Activated CD4-positive, alpha-beta T cell treated with anti-CD3 and anti-CD28 coated beads, Interleukin-2, amount 10 ng/mL, durations not matched to agents 24 days and 14 days (primary cell): ENCODE results near the gene TMEM72. TPM values are rescaled to one million over a fixed set of nuclear protein-coding genes. Genes with fewer than 3 reads are reported as not detected.

Experiments
- DNase-seq: peaks from one replicate; pipeline ENCODE4 v3.0.0; 2022
- H3K27ac Mint-ChIP-seq: one replicate; pipeline ENCODE4 v1.8.0; 2022; ENCODE audit warnings: mild to moderate bottlenecking, mixed read lengths
- H3K27me3 Mint-ChIP-seq: one replicate; pipeline ENCODE4 v1.8.0; 2022; ENCODE audit warnings: mixed read lengths
- H3K36me3 Mint-ChIP-seq: one replicate; pipeline ENCODE4 v1.8.0; 2022; ENCODE audit warnings: low read depth, mild to moderate bottlenecking, mixed read lengths
- H3K4me1 Mint-ChIP-seq: one replicate; pipeline ENCODE4 v1.8.0; 2021; ENCODE audit warnings: mixed read lengths
- H3K4me3 Mint-ChIP-seq: one replicate; pipeline ENCODE4 v1.8.0; 2022; ENCODE audit warnings: mild to moderate bottlenecking, moderate library complexity, mixed read lengths
- H3K9me3 Mint-ChIP-seq: one replicate; pipeline ENCODE4 v1.8.0; 2021; ENCODE audit warnings: mixed read lengths
- intact Hi-C: fragments of 100-400 bp; cut with micrococcal nuclease; formaldehyde crosslinking; loops from one replicate; pipeline ENCODE4 v1.15.1; 2023
- total RNA-seq: library from RNA; stranded (reverse); gene quantifications from 2 replicates; pipeline ENCODE4 v1.2.3, GENCODE V29; 2022

The TMEM72 gene
- total RNA-seq, 1 donor from 2014 or later = not detected

DNA sequence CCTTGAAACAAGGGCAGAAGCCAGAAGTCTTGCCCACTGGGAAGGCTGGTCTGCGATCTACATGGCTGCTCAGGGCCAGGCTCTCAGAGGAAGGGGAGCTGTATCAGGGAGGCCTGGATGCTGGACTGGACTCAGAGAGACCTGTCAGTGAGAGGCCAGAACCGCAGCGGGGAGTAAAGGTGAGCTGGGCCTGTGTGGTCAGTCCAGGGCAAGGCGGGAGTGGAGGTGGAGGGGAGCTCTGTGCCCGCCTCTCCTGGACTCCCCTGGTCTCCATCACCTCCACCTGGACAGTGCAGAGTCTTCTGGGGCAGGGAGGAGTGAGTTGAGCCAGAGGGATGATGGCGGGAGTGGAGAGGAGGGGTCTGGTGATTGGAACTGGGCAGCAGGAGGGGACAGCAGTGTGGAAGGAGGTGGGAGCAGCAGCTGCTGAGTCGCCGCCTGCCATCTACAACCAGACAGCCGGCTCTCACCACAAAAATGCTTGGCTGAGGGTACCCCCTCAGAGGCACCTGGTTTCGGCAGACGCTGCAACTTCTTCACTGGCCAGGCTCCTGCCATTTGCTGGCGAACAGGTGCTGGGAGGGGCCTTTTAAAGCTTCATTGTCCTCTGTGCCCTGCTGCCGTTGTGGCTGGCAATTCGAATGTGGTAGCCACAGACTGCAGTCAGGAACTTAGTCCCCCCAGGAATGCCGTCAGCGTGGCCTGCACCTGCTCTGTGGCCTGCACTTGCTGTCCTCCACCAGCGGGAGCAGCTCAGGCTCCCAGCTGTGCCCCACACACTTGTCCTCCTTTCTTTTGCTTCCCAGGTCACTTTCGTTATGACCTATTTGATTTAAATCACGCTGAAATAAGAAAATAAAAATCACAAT, 52.0 kb downstream of the TMEM72 start:
- no peak overlapping the region for H3K27ac Mint-ChIP-seq
- H3K4me3 Mint-ChIP-seq = no peak overlapping the region
- H3K4me1 Mint-ChIP-seq = peaks cover 32% of the 10 kb centered on the region
- no peaks in the 10 kb centered on the region for H3K27me3 Mint-ChIP-seq
- H3K9me3 Mint-ChIP-seq = no peaks in the 10 kb centered on the region
- H3K36me3 Mint-ChIP-seq = no peaks in the 10 kb centered on the region
- intact Hi-C loops = no loop called here
- no peak for DNase-seq

DNA sequence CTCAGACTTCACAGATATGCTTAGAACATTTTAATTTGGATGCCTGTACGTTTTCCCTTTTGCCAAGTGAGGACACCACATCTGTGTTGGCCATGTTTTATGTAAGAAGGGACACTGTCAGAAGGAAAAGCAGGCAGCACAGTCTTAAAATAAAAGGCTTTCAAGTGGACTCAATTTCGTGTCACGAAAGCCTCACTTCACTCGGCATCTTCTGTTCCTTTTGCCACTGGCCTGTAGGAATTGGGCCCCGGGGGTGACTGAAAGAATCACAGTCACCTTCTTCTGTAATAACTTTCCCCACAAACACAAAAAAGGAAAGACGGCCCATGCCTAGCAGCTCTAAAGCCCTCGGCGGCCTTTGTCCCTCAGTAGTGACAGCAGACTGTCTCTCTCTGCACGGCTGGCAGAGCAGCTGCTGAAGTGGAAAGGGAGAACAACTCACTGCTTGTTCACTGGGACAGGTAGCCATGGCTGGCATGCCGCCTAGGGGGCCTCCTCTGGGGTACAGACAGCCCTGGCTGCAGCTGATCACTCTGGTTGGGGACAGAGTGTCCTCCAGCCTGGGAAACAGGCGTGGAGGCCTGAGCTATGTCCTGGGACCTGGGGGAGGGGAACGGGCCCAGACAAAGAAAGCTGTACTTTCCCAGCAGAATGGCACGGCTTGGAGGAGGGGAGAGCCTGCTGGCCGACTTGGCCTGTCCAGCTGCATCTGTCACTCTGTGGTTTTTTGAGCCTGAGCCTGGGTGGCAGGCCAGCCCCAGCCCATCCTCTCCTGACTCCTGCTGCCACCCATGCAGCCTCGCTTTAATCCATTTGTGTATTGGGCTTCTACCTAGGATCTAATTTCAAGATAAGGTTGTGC, 52.9 kb downstream of the TMEM72 start:
- no peaks in the 10 kb centered on the region for H3K27me3 Mint-ChIP-seq
- intact Hi-C loops = no loop called here
- no peak for DNase-seq
- H3K27ac Mint-ChIP-seq = no peak overlapping the region
- no peaks in the 10 kb centered on the region for H3K36me3 Mint-ChIP-seq
- H3K4me1 Mint-ChIP-seq = peaks cover 32% of the 10 kb centered on the region
- H3K4me3 Mint-ChIP-seq = no peak overlapping the region
- no peaks in the 10 kb centered on the region for H3K9me3 Mint-ChIP-seq

DNA sequence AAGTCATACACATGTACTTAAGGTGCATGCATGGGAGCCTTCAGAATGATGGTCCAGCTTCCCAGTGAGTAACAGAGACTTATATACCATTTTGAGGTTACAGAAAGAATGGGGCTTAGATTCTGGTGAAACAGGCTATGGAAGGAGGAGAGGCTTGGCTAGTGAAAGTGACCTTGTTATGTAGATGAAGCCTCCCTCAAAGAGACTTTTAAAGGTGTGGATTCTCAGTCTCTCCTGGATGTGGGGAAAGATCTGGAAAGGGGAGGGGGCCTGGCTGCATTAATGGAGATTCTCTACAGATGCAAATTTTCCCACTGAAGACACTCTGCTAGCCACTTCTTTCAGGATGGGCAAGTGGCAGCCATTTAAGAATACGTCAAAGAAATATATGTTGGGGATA, 54.0 kb downstream of the TMEM72 start:
- H3K4me1 Mint-ChIP-seq = peaks cover 36% of the 10 kb centered on the region
- H3K27me3 Mint-ChIP-seq = no peaks in the 10 kb centered on the region
- intact Hi-C loops = no loop called here
- H3K9me3 Mint-ChIP-seq = no peaks in the 10 kb centered on the region
- no peak for DNase-seq
- no peak overlapping the region for H3K4me3 Mint-ChIP-seq
- no peaks in the 10 kb centered on the region for H3K36me3 Mint-ChIP-seq
- H3K27ac Mint-ChIP-seq = no peak overlapping the region

DNA sequence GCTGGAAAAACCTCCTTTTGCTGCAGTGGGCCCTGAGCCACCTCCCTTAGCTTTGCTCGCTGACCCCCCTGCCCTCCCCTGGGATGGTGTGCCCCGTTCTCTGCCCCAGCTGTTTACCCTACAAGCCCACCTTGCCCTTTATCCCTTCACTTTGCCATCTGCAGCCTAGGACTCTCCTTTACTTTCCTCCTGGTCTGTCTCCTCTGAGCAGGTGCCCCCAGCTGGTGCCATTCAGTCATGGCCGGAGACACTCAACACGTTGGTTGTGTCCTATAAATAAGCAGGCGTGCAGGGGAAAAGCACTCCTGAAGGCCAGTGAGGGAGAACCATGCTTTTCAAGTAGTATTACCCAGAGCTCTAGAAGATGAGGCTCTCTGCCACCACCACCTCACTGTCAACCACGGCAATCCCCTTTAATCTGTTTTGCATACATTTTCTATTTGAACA, 54.5 kb downstream of the TMEM72 start:
- Mint-ChIP-seq H3K4me3 (peak overlapping the region; percentile 37), H3K9me3 (no peaks in the 10 kb centered on the region), H3K36me3 (no peaks in the 10 kb centered on the region), H3K4me1 (peaks cover 36% of the 10 kb centered on the region), H3K27me3 (no peaks in the 10 kb centered on the region), H3K27ac (peak overlapping the region; percentile 65)
- intact Hi-C loops = no loop called here
- no peak for DNase-seq

DNA sequence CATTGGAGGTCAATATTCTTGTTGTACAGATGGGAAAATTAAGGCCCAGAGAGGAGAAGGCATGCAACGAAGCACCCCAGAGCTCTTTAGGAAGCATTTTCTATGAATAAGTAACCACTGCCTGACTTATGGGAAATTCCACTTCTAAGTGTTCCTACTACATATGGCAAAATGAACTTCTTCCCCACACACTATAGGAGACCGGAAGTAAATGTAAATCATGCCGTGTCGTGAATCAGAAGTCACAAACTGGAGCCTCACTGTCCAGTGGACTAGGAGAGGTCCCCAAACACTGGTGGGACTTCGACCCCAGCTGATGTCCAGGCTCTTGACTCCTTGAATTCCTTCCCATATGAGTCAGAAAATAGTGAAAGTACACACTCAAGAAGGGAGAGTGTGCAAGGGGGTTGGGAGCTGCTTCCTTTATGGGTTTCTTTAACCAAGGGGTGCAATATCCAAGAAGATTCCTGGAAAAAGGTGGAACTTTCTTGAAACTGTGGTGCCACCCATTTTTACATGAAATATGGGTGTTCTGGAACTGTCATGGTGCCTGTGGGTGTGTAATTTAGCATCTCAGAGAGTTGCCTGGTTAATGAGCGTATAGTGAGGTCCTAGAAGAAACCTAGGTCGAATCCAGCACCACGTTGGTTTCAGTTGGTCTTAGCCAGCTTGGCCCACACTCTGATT, 55.1 kb downstream of the TMEM72 start:
- Mint-ChIP-seq H3K4me3 (peak overlapping the region; percentile 37), H3K4me1 (peaks cover 36% of the 10 kb centered on the region), H3K27me3 (no peaks in the 10 kb centered on the region), H3K9me3 (no peaks in the 10 kb centered on the region), H3K36me3 (no peaks in the 10 kb centered on the region), H3K27ac (peak overlapping the region; percentile 65)
- intact Hi-C loops = no loop called here
- DNase-seq = no peak

DNA sequence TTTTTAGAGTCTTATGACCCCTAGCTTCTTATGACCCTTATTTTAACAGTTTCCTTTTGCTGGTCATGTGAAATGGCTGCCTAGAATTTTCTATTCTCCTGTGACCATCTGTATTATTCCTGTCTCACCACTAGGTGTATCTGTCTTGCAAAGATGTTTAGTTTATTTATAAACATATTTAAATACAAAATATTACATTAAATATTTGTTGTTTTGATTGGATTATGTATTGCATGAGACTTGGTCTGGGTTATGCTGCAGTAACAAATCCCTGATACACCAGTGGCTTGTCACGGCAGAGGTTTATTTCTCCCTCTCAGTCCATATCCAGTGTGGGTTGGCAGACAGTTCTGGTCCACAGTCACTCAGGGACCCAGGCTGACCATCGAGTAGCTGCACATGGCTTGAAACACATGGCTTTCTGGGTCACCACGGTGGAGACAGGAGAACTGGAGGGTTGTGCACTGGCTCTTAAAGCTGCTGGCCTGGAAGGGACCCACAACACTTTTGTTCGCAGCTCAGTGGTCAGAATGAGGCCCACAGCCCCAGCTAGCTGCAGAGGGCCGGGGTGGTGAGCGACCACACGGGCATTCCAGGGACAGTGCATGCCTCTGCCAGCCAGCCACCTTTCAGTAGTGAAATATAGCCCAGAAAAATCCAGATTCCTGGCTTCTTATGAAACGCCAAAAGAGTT, 55.8 kb downstream of the TMEM72 start:
- Mint-ChIP-seq H3K4me3 (no peak overlapping the region), H3K36me3 (no peaks in the 10 kb centered on the region), H3K4me1 (peaks cover 36% of the 10 kb centered on the region), H3K27ac (no peak overlapping the region), H3K9me3 (no peaks in the 10 kb centered on the region), H3K27me3 (no peaks in the 10 kb centered on the region)
- no peak for DNase-seq
- intact Hi-C loops = no loop called here

DNA sequence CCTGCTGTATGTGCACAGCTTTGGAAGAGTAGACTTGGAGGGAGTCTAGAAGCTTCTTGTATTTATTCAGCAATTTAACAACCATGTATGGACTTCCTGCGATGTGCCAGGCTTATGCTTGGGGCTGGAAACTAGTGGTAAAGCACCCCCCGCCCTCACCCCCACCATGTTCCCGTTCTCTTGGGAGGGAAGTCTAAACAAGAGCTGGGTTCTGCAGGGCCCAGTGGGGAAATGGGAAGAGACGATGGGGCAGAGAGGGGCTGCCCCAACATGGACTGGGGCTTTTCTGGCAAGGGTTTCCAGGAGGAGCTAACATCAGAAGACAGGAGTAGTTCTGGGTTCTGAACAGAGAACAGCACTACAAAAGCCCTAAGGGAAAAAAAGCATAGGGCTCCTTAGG, 56.5 kb downstream of the TMEM72 start:
- intact Hi-C loops = no loop called here
- no peaks in the 10 kb centered on the region for H3K9me3 Mint-ChIP-seq
- H3K27me3 Mint-ChIP-seq = no peaks in the 10 kb centered on the region
- peak overlapping the region; percentile 56 for H3K4me3 Mint-ChIP-seq
- peaks cover 36% of the 10 kb centered on the region for H3K4me1 Mint-ChIP-seq
- H3K27ac Mint-ChIP-seq = peak overlapping the region; percentile 45
- no peak for DNase-seq
- no peaks in the 10 kb centered on the region for H3K36me3 Mint-ChIP-seq

DNA sequence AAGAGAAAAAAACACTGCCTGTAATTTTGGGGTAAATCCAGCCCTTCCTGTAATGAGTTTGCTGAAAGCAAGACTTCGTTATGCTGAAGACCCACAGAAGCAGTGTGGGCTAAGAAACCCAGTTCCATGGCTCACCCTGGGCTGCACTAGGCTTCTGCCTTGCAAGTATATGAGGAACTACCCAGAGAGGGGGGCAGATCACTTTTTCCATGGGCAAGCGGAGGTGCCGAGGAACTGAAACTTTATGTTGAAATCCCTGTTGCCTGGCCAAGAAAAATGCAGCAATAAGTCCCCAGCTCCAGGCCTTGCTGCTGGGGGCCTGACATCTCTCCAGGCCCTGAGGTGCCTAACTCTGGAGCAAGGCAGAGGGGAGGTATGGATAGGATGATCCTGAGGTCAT, 57.0 kb downstream of the TMEM72 start:
- peak overlapping the region; percentile 45 for H3K27ac Mint-ChIP-seq
- peak overlapping the region; percentile 56 for H3K4me3 Mint-ChIP-seq
- no peaks in the 10 kb centered on the region for H3K36me3 Mint-ChIP-seq
- intact Hi-C loops = no loop called here
- no peak for DNase-seq
- H3K4me1 Mint-ChIP-seq = peaks cover 36% of the 10 kb centered on the region
- H3K9me3 Mint-ChIP-seq = no peaks in the 10 kb centered on the region
- H3K27me3 Mint-ChIP-seq = no peaks in the 10 kb centered on the region

DNA sequence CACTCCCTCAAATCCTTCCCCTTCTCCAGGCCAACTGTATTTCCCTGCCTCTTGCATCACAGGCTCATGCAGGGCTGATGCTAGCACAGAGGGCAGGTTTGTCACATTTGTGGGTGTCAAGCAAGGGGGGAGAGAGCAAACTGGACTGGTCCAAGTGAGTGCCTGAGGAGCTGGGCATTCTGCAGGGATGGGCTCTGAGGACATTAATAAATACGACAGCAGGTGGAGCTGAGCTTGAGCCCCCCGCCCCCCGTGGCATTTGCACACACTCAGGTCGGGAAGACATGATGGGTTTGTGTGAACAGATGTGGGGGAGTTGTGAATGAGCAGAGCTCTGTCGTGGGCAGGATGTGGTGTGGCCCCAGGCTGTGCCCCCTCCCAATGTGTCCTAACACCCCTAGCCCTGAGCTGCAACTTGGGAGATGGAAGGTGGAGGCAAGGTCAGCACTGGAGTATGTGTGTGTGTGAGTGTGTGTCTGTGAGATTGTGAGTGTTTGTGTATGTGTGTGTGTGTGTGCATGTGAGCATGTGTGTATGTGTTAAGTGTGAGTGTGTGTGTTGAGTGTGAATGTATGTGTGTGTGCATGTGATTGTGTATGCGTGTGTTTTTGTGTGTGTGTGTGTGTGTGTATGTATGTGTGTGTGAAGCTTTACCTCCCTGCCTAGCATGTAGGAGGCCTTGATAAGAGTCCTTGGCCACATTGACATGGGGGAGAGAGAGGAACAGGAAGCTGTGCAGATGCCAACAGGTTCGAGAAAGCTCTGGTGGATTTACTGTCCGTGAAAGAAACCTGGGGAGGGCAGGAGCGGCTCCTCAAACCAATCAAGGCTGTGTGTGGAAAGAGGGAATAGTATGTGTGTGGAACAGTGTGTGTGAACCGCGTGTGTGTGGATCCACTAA, 57.6 kb downstream of the TMEM72 start:
- Mint-ChIP-seq H3K27ac (peak overlapping the region; percentile 45), H3K9me3 (no peaks in the 10 kb centered on the region), H3K36me3 (no peaks in the 10 kb centered on the region), H3K4me3 (peak overlapping the region; percentile 56), H3K27me3 (no peaks in the 10 kb centered on the region), H3K4me1 (peaks cover 36% of the 10 kb centered on the region)
- intact Hi-C loops = no loop called here
- DNase-seq = no peak

DNA sequence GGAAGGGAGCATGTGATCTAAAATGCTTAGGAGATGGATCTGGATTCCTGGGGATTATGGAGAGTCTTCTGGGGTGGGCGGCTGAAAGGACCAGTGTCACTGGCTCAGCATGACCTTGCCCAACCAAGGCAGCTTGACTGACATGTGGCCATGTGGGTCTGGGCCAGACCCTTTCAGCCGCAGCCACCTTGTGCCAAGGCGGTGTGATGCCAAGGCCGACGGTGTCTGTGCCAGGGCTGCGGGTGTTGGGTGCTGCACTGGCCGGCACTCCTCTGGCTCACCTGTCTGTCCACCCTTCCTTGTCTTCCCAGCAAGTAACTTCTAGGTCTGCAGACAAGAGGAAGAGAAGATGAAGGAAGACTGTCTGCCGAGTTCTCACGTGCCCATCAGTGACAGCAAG, 58.7 kb downstream of the TMEM72 start:
- H3K9me3 Mint-ChIP-seq = no peaks in the 10 kb centered on the region
- H3K36me3 Mint-ChIP-seq = no peaks in the 10 kb centered on the region
- no peaks in the 10 kb centered on the region for H3K27me3 Mint-ChIP-seq
- intact Hi-C loops = no loop called here
- no peak overlapping the region for H3K27ac Mint-ChIP-seq
- H3K4me1 Mint-ChIP-seq = peaks cover 38% of the 10 kb centered on the region
- DNase-seq = no peak
- H3K4me3 Mint-ChIP-seq = no peak overlapping the region

DNA sequence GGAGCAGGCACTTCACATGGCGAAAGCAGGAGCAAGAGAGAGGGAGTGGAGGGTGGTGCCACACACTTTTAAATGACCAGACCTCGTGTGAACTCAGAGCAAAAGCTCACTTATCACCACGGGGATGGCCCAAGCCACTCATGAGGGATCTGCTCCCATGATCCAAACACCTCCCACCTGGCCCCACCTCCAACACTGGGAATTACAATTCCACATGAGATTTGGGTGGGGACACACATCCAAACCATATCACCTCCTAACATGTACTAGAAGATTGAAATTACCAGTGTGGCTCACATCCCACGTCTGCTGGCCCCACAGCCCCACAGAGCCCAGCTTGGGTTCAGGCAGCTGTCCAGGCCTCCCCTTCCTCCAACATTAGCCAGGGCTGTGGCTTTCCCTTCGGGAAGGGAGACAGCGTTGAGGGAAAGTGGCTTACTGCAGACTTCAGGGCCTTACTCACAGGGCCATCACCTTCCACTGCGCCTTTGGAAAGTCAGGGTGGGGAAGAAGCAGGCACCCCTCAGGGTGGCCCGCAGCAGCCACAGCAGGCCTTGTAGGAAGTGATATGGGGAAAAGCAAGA, 59.8 kb downstream of the TMEM72 start:
- Mint-ChIP-seq H3K27me3 (no peaks in the 10 kb centered on the region), H3K36me3 (no peaks in the 10 kb centered on the region), H3K4me3 (no peak overlapping the region), H3K4me1 (peaks cover 35% of the 10 kb centered on the region), H3K9me3 (no peaks in the 10 kb centered on the region), H3K27ac (no peak overlapping the region)
- no peak for DNase-seq
- intact Hi-C loops = no loop called here

DNA sequence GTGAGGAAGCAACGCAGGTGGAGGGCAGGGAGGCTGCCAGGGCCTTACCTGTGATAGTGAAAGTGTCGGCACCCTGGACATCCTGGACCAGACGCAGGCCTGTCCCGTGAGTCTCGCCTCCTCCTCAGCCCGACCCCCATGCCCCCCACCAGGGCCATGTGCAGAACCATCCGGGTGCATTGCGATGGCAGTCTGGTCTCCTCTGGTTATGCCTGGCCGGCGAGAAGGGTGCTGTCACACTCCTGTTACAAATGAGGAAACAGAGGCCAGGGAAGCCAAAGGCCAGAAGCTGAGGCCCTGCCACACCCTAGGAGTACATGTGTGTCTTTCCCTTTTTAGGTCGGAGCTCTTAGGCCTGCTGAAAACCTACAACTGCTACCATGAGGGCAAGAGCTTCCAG, 60.3 kb downstream of the TMEM72 start:
- H3K4me3 Mint-ChIP-seq = no peak overlapping the region
- intact Hi-C loops = no loop called here
- H3K9me3 Mint-ChIP-seq = no peaks in the 10 kb centered on the region
- DNase-seq = no peak
- H3K36me3 Mint-ChIP-seq = no peaks in the 10 kb centered on the region
- no peak overlapping the region for H3K27ac Mint-ChIP-seq
- peaks cover 31% of the 10 kb centered on the region for H3K4me1 Mint-ChIP-seq
- H3K27me3 Mint-ChIP-seq = no peaks in the 10 kb centered on the region
